NCI-H748 (cell line): ENCODE data around the gene PID1.
"Not testable (repeated sequence)": the region's sequence is repeated elsewhere in the genome, so short reads cannot be mapped to it uniquely, and the experiment has no call there.

ENCODE experiments used
- DNase-seq: peaks from one replicate; lab custom pipeline; 2025; ENCODE audit not compliant: unreplicated experiment; lab: John Stamatoyannopoulos, UW

Gene PID1

DNA sequence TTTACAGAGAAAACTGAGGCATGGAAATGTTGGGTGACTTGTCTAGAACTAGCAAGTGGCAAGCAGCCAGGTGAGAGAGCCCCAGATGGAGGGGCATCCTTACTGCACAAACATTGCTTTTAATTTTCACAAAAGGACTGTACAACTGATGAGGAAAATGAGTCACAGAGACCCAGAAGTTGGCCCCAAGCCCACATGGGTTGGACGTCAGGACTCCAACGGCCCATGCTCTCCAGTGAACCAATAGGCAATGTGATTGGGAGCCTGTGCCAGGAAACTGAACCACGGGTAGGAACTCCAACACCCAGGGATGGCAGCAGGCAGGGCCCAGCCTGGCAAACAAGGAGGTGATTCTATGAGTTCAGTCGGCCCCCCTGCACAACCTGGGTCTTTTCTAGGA, 50.8 kb downstream of the PID1 start:
- DNase-seq: no peak

DNA sequence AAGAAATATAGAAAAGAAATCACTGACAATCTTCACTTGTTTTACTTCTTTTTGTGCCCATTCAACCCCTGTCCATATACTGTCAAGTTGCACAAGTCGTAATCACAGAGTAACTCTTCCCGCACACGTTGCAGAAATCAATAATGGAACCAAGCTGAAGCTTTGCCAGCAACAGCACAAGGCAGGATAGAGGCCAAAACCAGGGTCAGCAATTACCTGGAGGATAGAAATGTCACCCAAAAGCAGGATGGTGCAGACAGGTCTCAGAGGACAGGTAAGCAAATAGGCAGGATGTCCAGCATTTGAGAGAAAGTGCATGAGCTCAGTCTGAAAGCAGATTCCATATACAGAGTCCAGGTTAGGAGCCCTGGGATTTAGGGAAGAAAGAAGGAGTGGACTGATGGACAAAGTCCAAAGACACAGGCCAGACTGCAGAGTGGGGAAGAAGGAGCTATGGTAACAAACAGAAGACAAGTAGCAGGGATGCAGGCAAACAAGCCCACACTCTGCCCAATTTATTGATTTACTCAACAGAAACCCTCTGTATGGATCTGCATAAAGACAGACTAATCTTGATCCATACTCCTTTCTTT, 52.7 kb downstream of the PID1 start:
- no peak for DNase-seq

DNA sequence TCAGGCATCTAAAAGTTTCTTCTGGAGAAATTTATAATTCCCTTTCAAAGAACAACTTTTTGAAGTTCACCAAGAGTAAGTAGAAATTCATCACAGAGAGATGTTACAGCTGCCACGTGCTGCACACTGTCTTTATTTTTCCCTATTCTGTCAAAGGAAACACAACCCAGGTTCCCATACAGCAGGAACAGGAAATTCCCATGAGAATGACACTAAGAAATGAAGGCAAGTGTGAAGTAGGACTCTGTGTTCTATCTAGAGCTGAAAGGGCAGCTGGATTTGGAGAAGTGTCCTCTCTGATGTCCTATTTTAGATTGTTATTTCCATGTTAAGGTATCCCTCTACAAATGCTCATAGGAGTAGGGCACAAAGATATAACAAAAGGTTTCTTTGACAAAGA, 58.8 kb downstream of the PID1 start:
- no peak for DNase-seq

DNA sequence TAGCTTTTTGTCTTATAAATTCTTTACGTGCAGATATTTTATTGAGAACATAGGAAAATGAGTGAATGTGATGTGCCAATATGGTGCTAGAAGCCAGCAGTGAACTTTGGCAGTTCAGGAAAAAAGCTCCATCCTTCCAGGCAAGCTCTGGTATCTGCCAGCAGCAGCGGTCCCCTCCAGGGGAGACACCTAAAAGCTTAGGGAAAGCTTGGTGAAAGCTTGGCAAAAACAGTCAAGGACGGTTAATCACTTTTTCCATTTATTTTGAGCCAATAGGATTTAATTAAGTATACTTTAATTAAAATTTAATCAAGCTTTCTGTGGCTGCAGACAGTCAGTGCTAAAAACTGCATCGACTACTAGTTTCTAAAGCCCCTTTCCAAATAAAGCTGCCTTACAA, 60.4 kb downstream of the PID1 start:
- no peak for DNase-seq

DNA sequence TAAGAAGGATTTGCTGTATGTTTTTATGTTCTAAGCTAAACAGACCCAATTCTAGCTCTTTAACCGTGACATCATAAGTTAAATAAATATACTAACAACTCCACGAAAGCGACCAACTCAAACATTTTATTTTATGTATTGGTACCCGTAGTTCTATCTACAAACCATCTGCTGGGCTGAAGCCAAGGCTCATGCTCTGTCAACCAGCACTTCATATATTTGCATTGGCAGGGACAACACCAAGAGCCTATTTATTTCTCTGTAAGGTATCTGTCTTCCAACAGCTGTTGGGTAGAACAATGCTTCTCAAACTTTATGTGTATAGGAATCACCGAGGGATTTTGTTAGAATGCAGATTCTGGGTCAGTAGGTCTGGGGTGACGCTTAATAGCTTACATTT, 64.5 kb downstream of the PID1 start:
- peak; percentile 50 for DNase-seq

DNA sequence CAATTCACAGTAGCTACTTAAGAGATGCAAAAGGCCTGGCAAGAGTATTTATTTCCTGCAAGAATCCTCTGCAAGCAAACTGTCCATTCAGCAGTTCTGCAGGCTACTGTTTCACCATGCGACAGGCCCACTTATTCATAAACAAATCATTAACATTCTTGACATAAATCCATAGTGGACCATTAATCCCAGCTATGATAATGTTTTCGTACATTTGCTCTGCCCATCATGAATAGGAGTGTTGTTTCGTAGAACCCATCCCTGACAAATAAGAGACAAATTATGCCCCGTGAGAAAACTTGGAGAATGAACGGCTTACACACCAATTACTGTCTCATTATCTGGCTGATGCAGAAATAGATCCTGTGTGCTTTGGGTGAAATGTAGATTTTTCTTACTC, 65.4 kb downstream of the PID1 start:
- peak; percentile 62 for DNase-seq

DNA sequence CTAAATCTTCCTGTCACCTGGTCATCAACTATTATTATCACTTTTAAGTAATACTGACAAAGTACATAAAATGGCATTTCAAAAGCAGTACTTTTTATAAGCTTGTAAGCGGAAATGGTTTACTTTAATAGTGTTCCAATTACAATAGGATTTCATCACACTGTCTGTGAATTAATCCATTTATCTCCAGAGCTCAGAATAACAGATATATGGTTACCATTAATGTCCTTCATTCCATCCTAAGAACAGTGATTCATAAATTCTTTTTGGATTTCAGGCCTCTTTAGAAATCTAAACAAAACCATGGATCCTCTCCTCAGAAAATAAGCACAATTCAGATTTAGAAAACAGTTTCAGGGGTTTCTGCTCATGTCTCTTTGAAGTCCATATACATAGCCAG, 68.4 kb downstream of the PID1 start:
- no peak for DNase-seq

DNA sequence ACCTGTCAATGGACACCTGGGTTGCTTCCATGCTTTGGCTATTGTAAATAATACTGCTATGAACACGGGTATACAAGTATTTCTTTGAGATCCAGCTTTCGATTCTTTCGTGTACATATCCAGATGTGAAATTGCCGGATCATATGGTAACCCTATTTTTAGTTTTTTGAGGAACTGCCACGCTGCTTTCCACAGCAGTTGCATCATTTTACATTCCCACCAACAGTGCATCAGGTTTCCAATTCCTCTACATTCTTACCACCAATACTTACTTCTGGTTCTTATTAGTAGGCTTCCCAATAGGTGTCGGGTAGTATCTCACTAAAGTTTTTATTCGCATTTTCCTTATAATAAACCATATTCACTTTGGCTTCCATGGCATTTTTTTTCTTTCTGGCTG, 69.6 kb downstream of the PID1 start:
- DNase-seq: no peak

DNA sequence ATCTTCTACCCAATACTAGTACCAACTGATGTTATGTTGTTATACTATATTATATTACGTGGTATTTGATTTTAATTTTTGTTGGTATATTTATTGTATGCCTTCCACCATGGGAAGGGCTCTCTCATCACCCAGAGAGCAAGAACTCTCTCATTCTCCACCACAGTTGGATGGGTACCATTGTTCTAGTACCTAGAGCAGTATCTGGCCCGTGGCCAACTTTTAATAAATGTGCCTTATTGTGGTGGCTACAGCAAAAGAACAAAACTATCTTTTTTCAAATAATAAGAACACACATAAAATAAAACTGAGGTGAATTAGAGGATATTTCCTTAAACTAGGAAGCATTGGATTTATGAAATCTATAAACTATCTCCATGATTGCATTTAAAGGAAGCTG, 71.8 kb downstream of the PID1 start:
- no peak for DNase-seq

DNA sequence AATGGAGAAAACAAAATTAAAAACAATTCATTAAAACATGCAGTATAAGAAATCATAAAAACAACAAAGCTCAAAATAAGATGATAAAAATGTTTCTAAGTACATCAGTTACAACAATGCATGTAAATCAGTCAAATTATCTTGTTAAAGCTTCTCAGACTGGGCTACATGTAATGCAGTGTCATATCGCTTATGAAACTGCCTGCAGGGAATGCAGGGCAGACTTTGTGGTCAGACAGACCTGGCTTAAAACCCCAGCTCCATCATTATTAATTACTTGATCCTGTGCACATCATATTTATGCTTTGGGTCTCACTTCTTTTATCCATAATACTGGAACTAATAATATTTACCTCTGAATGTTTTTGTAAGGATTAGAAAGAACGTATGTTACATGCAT, 74.6 kb downstream of the PID1 start:
- DNase-seq: no peak

DNA sequence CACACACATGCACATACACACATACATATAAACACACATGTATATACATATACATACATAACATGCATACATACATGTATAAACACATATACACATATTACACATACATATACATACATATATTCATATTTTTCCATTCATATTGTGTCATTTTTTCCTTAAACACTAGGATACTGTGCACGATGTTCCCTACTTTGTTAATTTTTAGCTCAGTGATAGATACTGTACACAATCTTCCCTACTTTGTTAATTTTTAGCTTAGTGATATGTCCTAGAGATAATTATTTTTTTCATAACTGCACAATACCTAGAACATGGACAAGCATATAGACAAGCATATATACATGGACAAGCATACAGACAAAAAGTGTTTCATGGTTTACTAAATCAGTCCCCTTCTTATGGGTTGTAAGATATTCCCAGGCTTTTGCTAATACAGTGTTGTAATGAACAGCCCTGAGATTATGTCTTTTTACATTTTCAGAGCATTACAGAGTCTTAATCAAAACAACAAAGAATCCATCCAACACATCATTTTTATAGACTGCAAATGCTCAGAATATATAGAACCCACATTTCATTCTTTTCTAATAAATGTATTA, 75.6 kb downstream of the PID1 start:
- no peak for DNase-seq

DNA sequence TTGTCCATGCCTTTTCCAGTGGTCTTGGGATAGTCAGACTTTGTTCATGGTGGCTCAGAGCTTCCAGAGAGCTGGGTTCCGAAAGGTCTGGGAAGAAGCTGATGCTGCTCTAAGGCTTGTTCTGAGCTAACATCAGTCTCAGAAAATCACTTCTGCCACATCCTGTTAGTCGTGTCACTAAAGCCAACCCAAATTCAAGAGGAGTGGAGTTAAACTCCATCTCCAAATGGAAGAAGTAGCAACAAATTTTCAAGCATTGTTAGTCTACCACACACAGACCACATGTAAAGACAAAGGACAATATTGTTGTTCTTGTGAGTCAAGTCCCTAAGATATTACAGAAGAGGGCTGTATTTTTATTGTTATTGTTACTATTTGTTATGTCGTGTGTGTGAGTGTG, 77.8 kb downstream of the PID1 start:
- DNase-seq: no peak

DNA sequence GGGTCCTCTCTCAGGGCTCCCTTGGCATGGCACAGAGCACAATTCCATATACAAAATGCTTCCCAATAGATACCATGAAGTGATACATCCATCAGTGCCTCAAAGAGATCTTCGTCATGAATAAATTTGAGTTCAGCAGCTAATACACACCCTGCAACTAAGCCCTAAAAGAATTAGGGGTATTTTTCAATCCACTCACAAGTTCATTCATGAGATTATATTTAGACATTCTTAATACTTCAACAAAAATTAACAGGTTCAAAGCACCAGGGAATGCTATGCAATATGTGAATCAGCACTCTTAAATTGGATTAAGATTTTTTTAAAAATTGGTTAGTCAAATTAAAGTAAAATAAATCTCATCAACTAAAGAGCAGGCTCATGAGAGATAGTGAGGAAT, 79.7 kb downstream of the PID1 start:
- no peak for DNase-seq

DNA sequence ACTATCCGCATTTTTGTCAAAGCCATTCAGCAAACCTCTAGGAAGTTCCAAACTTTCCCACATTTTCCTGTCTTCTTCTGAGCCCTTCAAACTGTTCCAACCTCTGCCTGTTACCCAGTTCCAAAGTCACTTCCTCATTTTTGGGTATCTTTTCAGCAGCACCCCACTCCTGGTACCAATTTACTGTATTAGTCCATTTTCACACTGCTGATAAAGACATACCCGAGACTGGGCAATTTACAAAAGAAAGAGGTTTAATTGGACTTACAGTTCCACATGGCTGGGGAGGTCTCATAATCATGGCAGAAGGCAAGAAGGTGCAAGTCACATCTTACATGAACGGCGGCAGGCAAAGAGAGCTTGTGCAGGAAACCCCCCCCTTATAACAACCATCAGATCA, 84.0 kb downstream of the PID1 start:
- DNase-seq: not testable (repeated sequence)

DNA sequence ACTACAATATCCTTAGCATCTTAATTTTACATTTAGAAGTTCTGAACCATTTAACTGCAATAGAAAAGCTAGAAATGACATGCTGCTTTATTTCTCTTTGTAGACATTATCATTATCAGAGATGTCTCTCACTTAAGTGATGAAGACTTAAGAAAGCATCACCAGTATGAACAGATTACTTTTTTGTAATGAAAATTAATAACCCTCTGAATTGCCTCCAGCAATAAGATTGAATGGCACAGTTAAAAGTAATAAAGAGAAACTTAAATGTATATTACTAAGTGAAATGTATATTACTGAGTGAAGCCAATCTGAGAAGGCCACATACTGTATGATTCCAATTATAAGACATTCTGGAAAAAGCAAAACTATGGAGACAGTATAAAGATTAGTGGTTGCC, 89.4 kb downstream of the PID1 start:
- DNase-seq: no peak

DNA sequence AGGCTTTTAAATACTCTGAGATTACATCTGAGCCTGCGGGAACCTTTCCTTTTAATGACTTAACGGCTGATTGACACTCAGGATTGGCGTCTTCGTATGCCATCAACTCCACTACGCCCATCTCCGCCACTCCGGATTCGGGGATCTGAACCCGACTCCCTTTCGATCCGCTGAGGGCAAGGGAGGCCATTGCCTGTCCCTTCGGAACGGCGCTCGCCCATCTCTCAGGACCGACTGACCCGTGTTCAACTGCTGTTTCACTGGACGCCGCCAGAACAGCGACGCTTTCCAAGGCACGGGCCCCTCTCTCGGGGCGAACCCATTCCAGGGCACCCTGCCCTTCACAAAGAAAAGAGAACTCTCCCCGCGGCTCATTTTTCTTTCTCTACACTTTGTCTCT, 90.4 kb downstream of the PID1 start:
- DNase-seq: no peak

DNA sequence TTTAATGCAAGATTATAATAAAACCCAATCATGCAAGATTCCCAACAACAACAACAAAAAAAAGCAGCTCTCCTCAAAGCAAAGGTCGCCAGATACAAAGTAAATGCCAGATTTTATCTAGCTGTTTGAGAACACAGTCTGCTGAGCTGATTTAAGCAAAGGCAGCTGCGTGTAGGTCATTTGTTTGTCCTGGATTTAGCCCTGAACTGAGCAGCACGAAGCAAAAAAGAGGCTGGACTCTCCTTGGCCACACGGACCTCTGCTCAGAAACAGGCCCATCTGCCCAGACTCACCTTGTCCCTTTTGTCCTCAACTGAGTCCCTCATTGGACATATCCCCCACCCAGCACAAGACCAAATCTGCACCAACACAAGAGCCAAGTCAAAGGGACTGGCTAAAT, 91.5 kb downstream of the PID1 start:
- DNase-seq: no peak

DNA sequence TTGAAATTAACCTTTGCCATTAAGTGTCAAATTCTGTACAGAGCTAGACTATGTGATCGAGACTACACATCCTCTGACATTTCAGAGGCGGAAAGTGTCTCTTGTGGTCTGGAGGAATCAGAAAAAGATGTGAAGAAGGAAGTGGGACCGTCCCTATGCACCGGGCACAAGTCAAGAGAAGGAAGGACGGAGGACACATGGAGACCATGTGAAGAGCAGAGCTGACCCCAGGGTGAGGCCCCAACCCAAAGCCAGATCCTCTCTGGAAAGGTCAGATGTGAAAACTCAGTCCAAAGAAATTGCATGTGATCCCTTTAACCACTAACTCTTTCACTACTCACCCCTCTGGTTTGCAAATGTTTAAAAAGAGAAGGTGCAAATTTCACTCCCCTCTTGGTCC, 92.4 kb downstream of the PID1 start:
- no peak for DNase-seq

DNA sequence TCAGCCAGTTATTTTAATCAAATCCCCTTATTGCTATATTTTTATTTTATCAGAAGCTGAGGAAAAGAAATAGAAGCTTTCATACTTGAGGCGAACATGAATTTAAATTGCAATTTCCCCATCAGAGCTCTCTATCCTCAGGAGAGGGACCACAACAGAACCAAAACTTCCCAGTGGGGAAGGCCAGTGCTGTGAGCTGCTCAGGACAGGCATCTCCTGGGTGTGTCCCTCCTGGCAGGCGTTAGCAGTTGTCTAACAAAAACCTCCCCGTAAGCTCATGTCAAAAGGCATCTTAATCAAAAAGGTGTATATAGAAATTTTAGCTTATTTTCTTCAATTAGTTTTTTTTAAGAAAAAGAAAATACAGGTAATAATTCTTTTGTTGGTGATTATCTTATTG, 93.0 kb downstream of the PID1 start:
- DNase-seq: no peak

DNA sequence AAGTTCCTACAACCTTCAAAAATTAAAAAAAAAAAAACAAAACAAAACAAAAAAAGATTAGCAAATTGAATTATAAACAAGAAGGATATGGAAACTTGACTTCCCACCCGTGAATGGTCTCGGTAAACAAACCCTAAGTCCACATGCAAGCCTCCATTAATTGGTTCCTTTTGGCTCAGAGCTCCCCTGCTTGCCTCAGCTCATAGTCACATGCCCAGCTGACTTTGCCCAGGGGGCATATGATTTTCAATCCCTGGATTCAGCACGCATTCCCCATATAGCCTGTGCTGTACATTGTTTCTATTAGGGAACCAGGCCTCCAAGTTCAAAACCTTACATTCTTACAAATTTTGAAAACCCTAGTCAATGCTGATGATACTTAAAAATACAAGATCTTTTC, 95.0 kb downstream of the PID1 start:
- no peak for DNase-seq

DNA sequence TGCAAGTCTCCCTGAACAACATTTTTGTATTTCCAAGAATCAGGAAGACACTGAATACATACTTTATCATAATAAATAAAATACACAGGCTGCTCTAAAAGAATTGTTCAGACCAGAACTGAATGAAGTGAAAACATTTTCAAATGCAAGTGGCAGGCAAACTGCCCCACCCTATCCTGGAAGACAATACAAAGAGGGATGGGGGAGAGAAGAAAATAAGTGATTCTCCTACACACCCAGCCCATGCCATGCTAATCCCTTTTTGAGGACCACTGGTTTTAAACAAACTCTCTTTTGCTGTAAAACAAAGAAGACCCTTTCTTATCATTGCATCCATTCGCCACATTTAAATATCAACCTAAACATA, 95.6 kb downstream of the PID1 start:
- DNase-seq: no peak

DNA sequence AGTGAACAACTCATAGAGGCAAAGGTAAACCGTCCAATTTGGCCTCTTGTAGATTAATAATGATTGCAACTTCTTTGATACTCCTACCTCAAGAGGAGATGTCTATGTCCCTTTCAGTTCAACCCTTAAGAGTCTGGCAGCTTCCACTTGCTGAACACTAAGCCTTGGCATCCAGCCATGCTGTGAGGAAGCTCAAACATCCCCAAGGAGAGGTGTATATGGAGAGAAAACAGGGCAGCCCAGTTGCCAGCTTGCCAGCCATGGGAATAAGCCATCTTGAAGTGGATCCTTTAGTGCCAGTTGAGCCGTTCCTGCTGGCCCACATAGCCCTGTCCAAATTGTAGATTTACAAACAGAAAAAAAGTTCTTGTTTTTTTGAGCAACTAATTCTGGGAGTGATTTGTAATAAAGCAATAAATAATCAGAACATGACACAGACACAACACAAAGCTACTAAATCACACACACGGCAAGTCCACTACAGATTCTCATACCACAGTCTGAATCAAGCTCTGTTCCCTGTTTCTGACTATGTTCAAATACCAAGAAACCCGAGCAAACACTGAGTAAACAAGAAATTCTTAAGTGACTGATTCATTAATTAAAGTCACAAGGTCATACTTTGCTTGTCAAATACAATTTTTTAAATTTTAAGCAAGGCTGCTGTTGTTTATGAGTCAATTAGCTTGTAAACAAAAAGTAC, 96.1 kb downstream of the PID1 start:
- no peak for DNase-seq

DNA sequence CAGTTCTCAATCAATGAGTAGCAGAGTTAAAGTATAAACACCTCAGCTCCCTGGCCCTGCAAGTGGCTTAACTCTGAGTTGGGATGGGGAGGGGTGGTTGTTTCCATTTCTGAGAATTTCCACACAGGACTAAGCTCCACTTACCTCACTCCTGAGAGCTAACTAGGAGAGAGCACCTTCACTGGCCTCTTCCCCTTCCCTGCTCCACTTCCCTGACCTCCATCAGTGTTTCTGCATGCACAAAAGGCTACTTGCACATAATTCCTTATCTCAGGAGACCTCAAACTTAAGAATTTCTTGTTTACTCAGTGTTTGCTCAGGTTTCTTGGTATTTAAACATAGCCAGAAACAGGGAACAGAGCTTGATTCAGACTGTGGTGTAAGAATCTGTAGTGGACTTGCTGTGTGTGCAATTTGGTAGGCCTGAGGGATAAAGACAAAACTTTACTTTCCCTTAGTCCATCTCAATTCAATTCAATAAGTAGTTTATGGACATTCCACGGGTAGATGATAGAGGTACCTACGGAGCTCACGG, 97.2 kb downstream of the PID1 start:
- no peak for DNase-seq
